Cardiac muscle cell (in vitro differentiated cells and primary cell): ENCODE results near the gene COP1. TPM values are rescaled to one million over a fixed set of nuclear protein-coding genes. Genes with fewer than 3 reads are reported as not detected.

Experiments
- DNase-seq, 2 donors: peaks; one replicate each; pipeline versions ENCODE4 v3.0.0 to v3.0.0-alpha.2; 2010 to 2017; ENCODE audit warnings: low read depth in 1 of 2, low spot score in 1 of 2
- H3K27ac ChIP-seq: fragments of 200-600 bp; sonication (generic); 2 replicates; pipeline ENCODE4 v1.5.1; 2016
- H3K27me3 ChIP-seq: fragments of 200-600 bp; sonication (generic); 2 replicates; pipeline ENCODE4 v1.6.0; 2016; ENCODE audit warnings: control low read depth
- H3K36me3 ChIP-seq: fragments of 200-600 bp; sonication (generic); 2 replicates; pipeline ENCODE4 v1.5.1; 2016; ENCODE audit warnings: control low read depth
- H3K4me1 ChIP-seq: fragments of 200-600 bp; sonication (generic); 2 replicates; pipeline ENCODE4 v1.8.1; 2017; ENCODE audit warnings: low read depth, mild to moderate bottlenecking, mixed run types
- H3K4me3 ChIP-seq: fragments of 200-600 bp; sonication (generic); 2 replicates; pipeline ENCODE4 v1.5.1; 2016; ENCODE audit warnings: mild to moderate bottlenecking
- H3K9me3 ChIP-seq: fragments of 200-600 bp; sonication (generic); 2 replicates; pipeline ENCODE4 v1.5.1; 2017; ENCODE audit warnings: low read depth, mild to moderate bottlenecking, control low read depth
- CTCF ChIP-seq: IDR thresholded peaks from 2 replicates; pipeline ENCODE4 v1.5.1; 2012; ENCODE audit warnings: low read depth, mild to moderate bottlenecking, low read length
- polyA plus RNA-seq: library from polyadenylated mRNA; unstranded; fragments of >200 nt; fragmentation: Nextera tagmentation; extraction: Ambion mirVana; gene quantifications from 2 replicates; pipeline ENCODE4 v1.2.1, GENCODE V29; 2016
- total RNA-seq: library from RNA; depleted of rRNA; stranded (reverse); fragments of >200 nt; gene quantifications from 2 replicates; pipeline ENCODE4 v1.2.3, GENCODE V29; 2016

COP1 gene
- total and polyA plus RNA-seq, 2 experiments from 2014 or later: 58.8 to 71.3 TPM

DNA sequence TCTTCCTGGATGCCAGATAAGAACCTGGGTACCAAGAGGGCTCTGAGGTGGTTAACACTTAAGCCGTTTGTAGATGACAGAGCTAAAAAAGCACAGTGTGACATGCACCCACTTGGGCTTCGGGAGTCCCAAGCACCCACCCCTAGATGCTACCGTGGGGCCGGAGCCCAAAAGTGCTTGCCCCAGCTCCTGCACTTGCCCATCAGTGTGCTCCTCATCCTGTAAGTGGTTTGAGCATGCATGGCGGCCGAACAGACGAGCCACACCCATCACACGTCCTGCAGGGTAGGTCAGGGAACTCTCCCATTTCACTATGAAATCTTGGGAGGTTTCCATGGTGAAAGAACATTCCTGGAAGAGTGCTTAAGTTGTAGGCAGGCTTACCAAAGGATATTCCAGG, 304.8 kb downstream of the COP1 start:
- no peak for TF ChIP-seq CTCF
- no peak overlapping the region for H3K4me3 ChIP-seq

DNA sequence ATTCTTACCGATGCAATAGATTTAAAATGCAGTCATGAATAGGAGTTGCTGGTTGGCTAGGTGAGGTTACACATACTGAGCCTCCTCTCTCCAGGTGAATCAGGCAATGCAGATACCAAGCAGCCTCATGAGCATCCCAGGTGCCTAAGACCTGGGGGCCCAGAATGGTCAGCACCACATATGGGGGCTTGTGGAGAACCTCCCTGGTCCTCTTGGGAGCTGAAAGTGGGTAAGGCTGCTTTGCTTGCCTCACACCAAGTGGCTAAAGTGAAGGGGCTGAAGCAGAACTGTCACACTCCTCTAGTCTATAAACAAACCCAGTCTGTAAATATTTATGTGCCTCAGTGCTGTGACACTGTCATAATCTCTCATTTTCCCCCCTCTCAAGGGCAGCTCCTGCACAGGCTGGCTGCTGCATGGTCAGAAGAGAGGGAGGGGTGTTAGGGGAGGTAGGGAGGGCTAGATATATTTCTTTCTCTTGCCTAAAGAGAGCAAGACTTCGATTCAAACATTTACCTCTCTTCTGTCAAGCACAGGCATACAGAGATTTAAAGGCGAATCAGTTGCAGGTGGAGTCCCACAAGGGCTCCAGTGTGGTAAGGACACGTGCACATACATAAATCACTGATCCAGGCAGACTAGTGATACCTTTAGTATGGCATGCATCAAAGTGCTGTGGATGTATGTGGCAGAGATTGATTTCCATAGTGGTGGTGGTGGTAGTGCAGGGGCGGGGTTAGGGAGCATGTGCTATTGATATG, 305.8 kb downstream of the COP1 start:
- no peaks in the 10 kb centered on the region for H3K9me3 ChIP-seq
- TF ChIP-seq CTCF: no peak
- DNase-seq: no peak
- no peaks in the 10 kb centered on the region for H3K27me3 ChIP-seq
- no peak overlapping the region for H3K27ac ChIP-seq
- H3K4me3 ChIP-seq: no peak overlapping the region
- peaks cover 8% of the 10 kb centered on the region for H3K4me1 ChIP-seq
- no peaks in the 10 kb centered on the region for H3K36me3 ChIP-seq

More for the DNA sequence above, 304.8 kb downstream of the COP1 start:
- Histone ChIP-seq H3K9me3 (no peaks in the 10 kb centered on the region), H3K4me1 (peaks cover 8% of the 10 kb centered on the region), H3K27ac (no peak overlapping the region), H3K36me3 (no peaks in the 10 kb centered on the region), H3K27me3 (no peaks in the 10 kb centered on the region)
- no peak for DNase-seq

- no peaks in the 10 kb centered on the region for H3K27me3 ChIP-seq
- H3K4me3 ChIP-seq: no peak overlapping the region
- H3K36me3 ChIP-seq: no peaks in the 10 kb centered on the region
Measured at GRCh38 chr1:175900171-175900570, 306.9 kb downstream of the COP1 start.

DNA sequence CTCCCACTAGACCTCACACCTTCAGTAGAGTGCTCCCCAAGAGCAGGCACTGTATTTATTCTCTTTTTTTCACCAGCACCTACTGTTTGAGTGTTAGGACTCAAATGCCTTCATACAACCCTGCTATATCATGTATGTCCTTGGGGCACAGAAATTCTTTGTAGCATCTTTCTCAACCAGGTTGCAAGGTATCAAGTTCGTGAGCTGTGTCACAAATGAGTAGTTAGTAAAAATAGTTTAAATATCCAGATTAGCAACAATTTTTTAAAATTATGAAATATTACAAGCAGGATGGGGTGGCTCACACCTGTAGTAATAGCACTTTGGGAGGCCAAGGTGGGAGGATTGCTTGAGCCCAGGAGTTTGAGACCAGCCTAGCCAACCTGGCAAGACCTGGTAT, 311.1 kb downstream of the COP1 start:
- no peak for TF ChIP-seq CTCF
- Histone ChIP-seq H3K9me3 (no peaks in the 10 kb centered on the region), H3K36me3 (no peaks in the 10 kb centered on the region), H3K27ac (no peak overlapping the region), H3K27me3 (no peaks in the 10 kb centered on the region), H3K4me3 (no peak overlapping the region), H3K4me1 (no peaks in the 10 kb centered on the region)
- no peak for DNase-seq

More at GRCh38 chr1:175900171-175900570, 306.9 kb downstream of the COP1 start:
- peaks cover 8% of the 10 kb centered on the region for H3K4me1 ChIP-seq
- TF ChIP-seq CTCF: no peak
- H3K9me3 ChIP-seq: no peaks in the 10 kb centered on the region
- no peak for DNase-seq
- no peak overlapping the region for H3K27ac ChIP-seq
